ENCODE data around the gene SH3TC1. TPM values are rescaled to one million over a fixed set of nuclear protein-coding genes. Genes with fewer than 3 reads are reported as not detected.
A peak's percentile ranks its signal among the peaks of the same experiment; 100 is the strongest.

Gene SH3TC1
- total and polyA plus RNA-seq, 2 of the 13 experiments (the other 11 are each of a cell fraction or from before 2014, with no cell fraction given) = 14.9 to 21.8 TPM

- Histone ChIP-seq H2AFZ (ENCODE audit: low read length) (no peak overlapping the region), H3K4me3 (replicated peaks in 1 of 3; ENCODE audit: insufficient read depth in 1 of 3, low read depth in 2 of 3, low read length in 3 of 3) (no peak overlapping the region), H4K20me1 (ENCODE audit: insufficient read depth, low read length) (no peaks in the 10 kb centered on the region), H3K4me2 (ENCODE audit: low read depth, low read length) (no peak overlapping the region), H3K9me3 (ENCODE audit: low read length) (no peaks in the 10 kb centered on the region), H3K79me2 (ENCODE audit: insufficient read depth, low read length) (no peaks in the 10 kb centered on the region), H3K27me3 (ENCODE audit: control insufficient read depth in 1 of 2, insufficient read depth in 2 of 2, low read length in 2 of 2) (no peaks in the 10 kb centered on the region), H3K36me3 (replicated peaks in 1 of 2; ENCODE audit: control insufficient read depth in 1 of 2, insufficient read depth in 2 of 2, low read length in 2 of 2) (peaks cover 16 to 50% of the 10 kb centered on the region in 2 experiments), H3K4me1 (ENCODE audit: insufficient read depth, low read length) (peaks cover 64% of the 10 kb centered on the region), H3K27ac (ENCODE audit: extremely low read length, insufficient read depth, low read length) (no peak overlapping the region), H3K9ac (ENCODE audit: insufficient read depth, low read depth, low read length) (no peak overlapping the region)
- DNase-seq (ENCODE audit: low spot score) (no peak), ATAC-seq (no peak), FAIRE-seq (no peak)
- CTCF ChIA-PET (ENCODE audit: low intra/inter-chr PET ratio, low total read pairs) = no interaction called here
- TF ChIP-seq ZNF589 (CRISPR knock-in tag; conservative IDR thresholded peaks at IDR 0.05) (no peak), AGO2 (optimal IDR thresholded peaks at IDR 0.05; ENCODE audit: low read depth, low read length) (peak; percentile 6)
- WGBS (ENCODE audit: low lambda C conversion rate) = 99% methylated on average over 12 of the region's 12 CpGs
- in situ Hi-C loops (cut with HindIII; ENCODE audit: extremely low pct_ligation_motif_present, low pct_unique_long_range_greater_than_20kb) (no loop called here), intact Hi-C loops (cut with micrococcal nuclease; ENCODE audit: unreplicated experiment) (no loop called here)
- BruUV-seq (replicated peaks) = no TSS peak
- POLR2A ChIA-PET = interaction anchor here (1.4 kb wide), 1 partner anchor 30 kb away, joined by 3 read pairs; no protein-coding TSS in a partner anchor
Observed at GRCh38 chr4:8224267-8224974, 25.3 kb downstream of the SH3TC1 start.

- intact Hi-C loops (cut with micrococcal nuclease; ENCODE audit: unreplicated experiment) = no loop called here
- peak overlapping the region; percentile 63 for H3K4me2 ChIP-seq (ENCODE audit: low read depth, low read length)
- no peak overlapping the region for H2AFZ ChIP-seq (ENCODE audit: low read length)
- 94% methylated on average over 4 of the region's 12 CpGs for WGBS (ENCODE audit: low lambda C conversion rate)
- peak overlapping the region; percentile 75 for H3K27ac ChIP-seq (ENCODE audit: extremely low read length, insufficient read depth, low read length)
- H3K4me1 ChIP-seq (ENCODE audit: insufficient read depth, low read length) = peaks cover 64% of the 10 kb centered on the region
- no peaks in the 10 kb centered on the region for H3K79me2 ChIP-seq (ENCODE audit: insufficient read depth, low read length)
- H3K4me3 ChIP-seq (replicated peaks in 1 of 3; ENCODE audit: insufficient read depth in 1 of 3, low read depth in 2 of 3, low read length in 3 of 3) = peak overlapping the region in 1 of 3 experiments; percentile 42; a peak in 2 of 6 replicates
- peaks cover 15 to 43% of the 10 kb centered on the region in 2 experiments for H3K36me3 ChIP-seq (replicated peaks in 1 of 2; ENCODE audit: control insufficient read depth in 1 of 2, insufficient read depth in 2 of 2, low read length in 2 of 2)
- H3K27me3 ChIP-seq (ENCODE audit: control insufficient read depth in 1 of 2, insufficient read depth in 2 of 2, low read length in 2 of 2) = no peaks in the 10 kb centered on the region
- peak overlapping the region; percentile 28; the same call in 1 of the 2 replicates for H3K9ac ChIP-seq (ENCODE audit: insufficient read depth, low read depth, low read length)
- POLR2A ChIA-PET = interaction anchor here (1.4 to 1.9 kb wide), 4 partner anchors 13 to 31 kb away, joined by 3 to 11 read pairs (median 6); partner anchors contain the start of gene SH3TC1
- in situ Hi-C loops (cut with HindIII; ENCODE audit: extremely low pct_ligation_motif_present, low pct_unique_long_range_greater_than_20kb) = no loop called here
- FAIRE-seq (no peak), DNase-seq (ENCODE audit: low spot score) (no peak), ATAC-seq (peak; percentile 11; the same call in 2 of the 3 replicates)
- CTCF ChIA-PET (ENCODE audit: low intra/inter-chr PET ratio, low total read pairs) = no interaction called here
- no peaks in the 10 kb centered on the region for H4K20me1 ChIP-seq (ENCODE audit: insufficient read depth, low read length)
- H3K9me3 ChIP-seq (ENCODE audit: low read length) = no peaks in the 10 kb centered on the region
- BruUV-seq (replicated peaks) = no TSS peak
- TF ChIP-seq NFIB (CRISPR knock-in tag; IDR thresholded peaks at IDR 0.05; ENCODE audit: borderline replicate concordance) = no peak
- no peak for TF ChIP-seq IKZF4 (CRISPR knock-in tag; IDR thresholded peaks at IDR 0.05; ENCODE audit: borderline replicate concordance, low read depth, not compliant biosample characterization)
- TF ChIP-seq CEBPB (IDR thresholded peaks at IDR 0.05; ENCODE audit: borderline replicate concordance, low read depth, low read length) = no peak
- TF ChIP-seq ZNF253 (CRISPR knock-in tag; IDR thresholded peaks at IDR 0.05; ENCODE audit: borderline replicate concordance) = no peak
- peak; percentile 18; the same call in 1 of the 2 replicates for TF ChIP-seq TBX2 (CRISPR knock-in tag; IDR thresholded peaks at IDR 0.05; ENCODE audit: borderline replicate concordance)
- 0 out of 2 replicates have a peak, but pooled peaks have one; percentile 15 for TF ChIP-seq ZNF343 (CRISPR knock-in tag; IDR thresholded peaks at IDR 0.05)
- no peak for TF ChIP-seq ZNF788 (CRISPR knock-in tag; IDR thresholded peaks at IDR 0.05; ENCODE audit: borderline replicate concordance)
- no peak for TF ChIP-seq FOXP1 (IDR thresholded peaks at IDR 0.05)
- TF ChIP-seq FOXP1 (CRISPR knock-in tag; IDR thresholded peaks at IDR 0.05) = no peak
- no peak for TF ChIP-seq MED1 (CRISPR knock-in tag; IDR thresholded peaks at IDR 0.05)
- no peak for TF ChIP-seq ZNF777 (CRISPR knock-in tag; IDR thresholded peaks at IDR 0.05)
- no peak for TF ChIP-seq THYN1 (CRISPR knock-in tag; IDR thresholded peaks at IDR 0.05; ENCODE audit: borderline replicate concordance, low read depth)
- no peak for TF ChIP-seq SIX1 (CRISPR knock-in tag; IDR thresholded peaks at IDR 0.05; ENCODE audit: borderline replicate concordance)
- TF ChIP-seq SNRNP70 (IDR thresholded peaks at IDR 0.05; ENCODE audit: low read depth, low read length) = no peak
- TF ChIP-seq ATF1 (CRISPR knock-in tag; IDR thresholded peaks at IDR 0.05) = no peak
- no peak for TF ChIP-seq MTA1 (CRISPR knock-in tag; IDR thresholded peaks at IDR 0.05; ENCODE audit: borderline replicate concordance)
- TF ChIP-seq RNF2 (conservative IDR thresholded peaks at IDR 0.05; ENCODE audit: low read depth) = no peak
- TF ChIP-seq SALL1 (CRISPR knock-in tag; IDR thresholded peaks at IDR 0.05) = no peak
Observed at GRCh38 chr4:8224975-8225625, 26.0 kb downstream of the SH3TC1 start.

Measured in HepG2 (cell line).